K562 (cell line): Measurements from ENCODE around the gene ABLIM2. TPM values are rescaled to one million over a fixed set of nuclear protein-coding genes. Genes with fewer than 3 reads are reported as not detected.

ENCODE experiments used
- ATAC-seq: fragments of 200-7000 bp; cut with Tn5 transposase; 3 replicates; pipeline ENCODE4 v1.9.1; 2020; ENCODE audit warnings: moderate library complexity
- Bru-seq: library from RNA; stranded (reverse); fragments of 400-500 nt; gene quantifications from one replicate; lab custom pipeline; 2021; lab: Mats Ljungman, UMichigan
- BruChase-seq, 2 experiments: library from RNA; stranded (reverse); fragments of 400-500 nt; gene quantifications; one replicate each; lab custom pipeline; 2021; lab: Mats Ljungman, UMichigan
- BruUV-seq: library from RNA; stranded (reverse); fragments of 400-500 nt; replicated peaks from 2 replicates; lab custom pipeline; 2021; lab: Mats Ljungman, UMichigan
- CTCF ChIA-PET: fragments of 300-600 bp; formaldehyde crosslinking; extraction: SDS; loops from one replicate; lab custom pipeline; 2021; ENCODE audit warnings: low intra/inter-chr PET ratio; lab: Yijun Ruan, JAX
- POLR2A ChIA-PET: fragments of 300-600, 350-650 bp; sonication (Branson Sonifier 250); formaldehyde crosslinking; extraction: SDS; loops from one replicate; lab custom pipeline; 2021; ENCODE audit warnings: antibody characterized with exemption, inconsistent platforms; lab: Yijun Ruan, JAX
- DNase-seq, 4 experiments: peaks; one replicate each; pipeline versions ENCODE4 v3.0.0 to v3.0.0-alpha.2; 2011 to 2018; ENCODE audit warnings: low spot score in 3 of 4, mixed read lengths in 3 of 4; ENCODE audit errors: extremely low read depth in 1 of 4
- FAIRE-seq: peaks from 2 replicates; lab custom pipeline; 2011; peaks lifted over from hg19 to GRCh38; lab: Jason Lieb, UNC
- H2AFZ ChIP-seq: 2 replicates; pipeline ENCODE4 v1.6.0; 2011; ENCODE audit warnings: low read depth, low read length, control low read depth, inconsistent platforms
- H3K27ac ChIP-seq: fragments of 200-600 bp; 3 replicates; pipeline ENCODE4 v1.8.0; 2011; ENCODE audit warnings: low read depth, mild to moderate bottlenecking, control low read depth, inconsistent platforms, low read length, moderate library complexity, mixed read lengths; ENCODE audit errors: extremely low read depth
- H3K27me3 ChIP-seq, 2 experiments: fragments of 300-600 bp in 1 of 2; 2 replicates in 1 of 2; 3 replicates in 1 of 2; pipeline versions ENCODE4 v1.6.0 to v1.8.0; 2011; ENCODE audit warnings: inconsistent platforms in 2 of 2, low read length in 2 of 2, mild to moderate bottlenecking in 1 of 2, mixed read lengths in 1 of 2, moderate library complexity in 1 of 2; ENCODE audit not compliant: control insufficient read depth in 2 of 2, insufficient read depth in 2 of 2
- H3K36me3 ChIP-seq: fragments of 300-600 bp; 3 replicates; pipeline ENCODE4 v1.8.0; 2011; ENCODE audit warnings: mild to moderate bottlenecking, low read length, inconsistent platforms; ENCODE audit not compliant: control insufficient read depth, insufficient read depth
- H3K4me1 ChIP-seq, 2 experiments: fragments of 200-600 bp in 1 of 2; replicated peaks in 1 of 2; 2 replicates in 1 of 2; 3 replicates in 1 of 2; pipeline versions ENCODE4 v1.5.1 to v1.8.0; 2011; ENCODE audit warnings: inconsistent platforms in 2 of 2, low read length in 2 of 2, mild to moderate bottlenecking in 1 of 2, mixed read lengths in 1 of 2, moderate library complexity in 1 of 2; ENCODE audit not compliant: control insufficient read depth in 2 of 2, insufficient read depth in 2 of 2
- H3K4me2 ChIP-seq: 2 replicates; pipeline ENCODE4 v1.6.1; 2011; ENCODE audit warnings: low read length, control low read depth, inconsistent platforms, mixed read lengths; ENCODE audit not compliant: insufficient read depth
- H3K4me3 ChIP-seq: fragments of 200-600 bp; sonication (generic), shearing (Covaris generic); 2 replicates; pipeline ENCODE4 v1.5.1; 2016; ENCODE audit warnings: control low read depth, inconsistent platforms
- H3K79me2 ChIP-seq: fragments of 200-600 bp; 3 replicates; pipeline ENCODE4 v1.8.0; 2011; ENCODE audit warnings: low read length, inconsistent platforms; ENCODE audit not compliant: control insufficient read depth, insufficient read depth
- H3K9ac ChIP-seq, 2 experiments: 2 replicates each; pipeline versions ENCODE4 v1.6.0 to v1.6.1; 2011; ENCODE audit warnings: low read depth in 2 of 2, low read length in 2 of 2, control low read depth in 1 of 2, inconsistent platforms in 1 of 2, mild to moderate bottlenecking in 1 of 2, mixed read lengths in 1 of 2; ENCODE audit not compliant: insufficient read depth in 1 of 2
- H3K9me1 ChIP-seq: one replicate; pipeline ENCODE4 v1.6.0; 2011; ENCODE audit warnings: inconsistent platforms, mild to moderate bottlenecking, low read length, moderate library complexity; ENCODE audit not compliant: control insufficient read depth, insufficient read depth
- H3K9me3 ChIP-seq: replicated peaks from 2 replicates; pipeline ENCODE4 v1.5.1; 2011; ENCODE audit warnings: low read depth, low read length, inconsistent platforms; ENCODE audit not compliant: control insufficient read depth, insufficient read depth
- H4K20me1 ChIP-seq: replicated peaks from 2 replicates; pipeline ENCODE4 v1.6.1; 2011; ENCODE audit warnings: low read length, inconsistent platforms, mixed read lengths; ENCODE audit not compliant: control insufficient read depth, insufficient read depth
- ATF7 ChIP-seq: fragments of 450-650 bp; IDR thresholded peaks from 2 replicates; pipeline ENCODE4 v1.7.1; 2014; ENCODE audit warnings: mild to moderate bottlenecking, moderate library complexity
- BHLHE40 ChIP-seq: IDR thresholded peaks from 2 replicates; pipeline ENCODE4 v1.6.1; 2011; ENCODE audit warnings: low read length, improper control_type of control experiment
- BRD4 ChIP-seq: fragments of 200-600 bp; sonication (generic); IDR thresholded peaks from 2 replicates; pipeline ENCODE4 v1.6.1; 2017; ENCODE audit warnings: inconsistent platforms
- CEBPB ChIP-seq: fragments of 450-650 bp; IDR thresholded peaks from 2 replicates; pipeline ENCODE4 v1.6.1; 2016; ENCODE audit warnings: missing genetic modification characterization, missing compliant biosample characterization
- CXXC5 ChIP-seq: fragments of 250-450 bp; sonication (Bioruptor Pico); IDR thresholded peaks from 2 replicates; pipeline ENCODE4 v1.8.0; 2022; ENCODE audit warnings: inconsistent platforms, mild to moderate bottlenecking, moderate library complexity
- HNRNPLL ChIP-seq: fragments of 200-400 bp; formaldehyde crosslinking; IDR thresholded peaks from 2 replicates; pipeline ENCODE4 v1.6.1; 2017; ENCODE audit warnings: low read length, low read depth, mild to moderate bottlenecking; ENCODE audit not compliant: poor library complexity, severe bottlenecking
- IRF9 ChIP-seq: fragments of 450-650 bp; IDR thresholded peaks from 2 replicates; pipeline ENCODE4 v1.6.1; 2016; ENCODE audit warnings: missing biosample characterization, missing genetic modification characterization
- NR0B1 ChIP-seq: fragments of 450-650 bp; IDR thresholded peaks from one replicate; pipeline ENCODE4 v1.6.1; 2018; ENCODE audit warnings: mild to moderate bottlenecking, moderate library complexity; ENCODE audit not compliant: partially characterized antibody
- NR2C1 ChIP-seq, 2 experiments: fragments of 450-650 bp; IDR thresholded peaks; 2 replicates each; pipeline ENCODE4 v1.6.1; 2017; ENCODE audit warnings: mild to moderate bottlenecking in 2 of 2, antibody characterized with exemption in 1 of 2, inconsistent platforms in 1 of 2, missing compliant biosample characterization in 1 of 2, missing genetic modification characterization in 1 of 2
- PATZ1 ChIP-seq: fragments of 250-450 bp; sonication (Bioruptor Pico); IDR thresholded peaks from 2 replicates; pipeline ENCODE4 v1.5.0; 2020; ENCODE audit warnings: mild to moderate bottlenecking, borderline replicate concordance
- PYGO2 ChIP-seq: fragments of 450-650 bp; IDR thresholded peaks from 2 replicates; pipeline ENCODE4 v1.6.1; 2016; ENCODE audit warnings: mild to moderate bottlenecking, missing genetic modification characterization, moderate library complexity, missing compliant biosample characterization
- ZFX ChIP-seq: sonication (generic); formaldehyde crosslinking; IDR thresholded peaks from 2 replicates; pipeline ENCODE4 v1.8.0; 2022; ENCODE audit warnings: mild to moderate bottlenecking, missing genetic modification reagents, moderate library complexity
- WGBS: fragments of 100-300 bp; shearing (Covaris generic); methylation state at CpG from one replicate; pipeline ENCODE4 v1.1.6; 2016; ENCODE audit warnings: low coverage, mixed read lengths; ENCODE audit not compliant: insufficient coverage; ENCODE audit errors: missing lambda C conversion rate; 5-methylcytosine and 5-hydroxymethylcytosine counted together
- in situ Hi-C: fragments of 300-500 bp; cut with MboI; formaldehyde crosslinking; loops from 4 replicates; pipeline ENCODE4 v1.15.0; 2018; ENCODE audit warnings: inconsistent platforms, mixed read lengths
- intact Hi-C: fragments of 100-400 bp; cut with micrococcal nuclease; formaldehyde crosslinking; loops from 2 replicates; pipeline ENCODE4 v1.14.2; 2022
- long read RNA-seq, 3 experiments: library from polyadenylated mRNA in 2 of 3; library from RNA in 1 of 3; unstranded in 2 of 3; stranded (forward) in 1 of 3; transcript quantifications; one replicate each; pipeline ENCODE4 v2.0.0, GENCODE V29; 2019 to 2022
- polyA minus RNA-seq, 3 experiments: library from RNA; depleted of rRNA, polyadenylated mRNA; stranded (reverse); fragments of >200 nt; gene quantifications; 2 replicates each; pipeline ENCODE4 v1.2.3, GENCODE V29; 2011
- polyA plus RNA-seq, 8 experiments: library from polyadenylated mRNA; depleted of rRNA in 4 of 8; stranded (reverse) in 5 of 8; unstranded in 3 of 8; fragments of >200 nt; fragmentation: Nextera tagmentation in 2 of 8; fragmentation: Illumina TruSeq in 1 of 8; extraction: Ambion mirVana in 2 of 8; extraction: Trizol in 1 of 8; gene quantifications; 2 replicates each; pipeline versions ENCODE4 v1.2.1 to v1.2.3, GENCODE V29; 2011 to 2014; ENCODE audit warnings: inconsistent platforms in 1 of 8, missing spikeins in 1 of 8
- total RNA-seq, 7 experiments: library from RNA; depleted of rRNA in 6 of 7; stranded (reverse); fragments of >200 nt in 6 of 7; fragmentation: Illumina TruSeq in 2 of 7; extraction: Trizol in 2 of 7; gene quantifications; 2 replicates each; pipeline versions ENCODE4 v1.2.1 to v1.2.3, GENCODE V29; 2011 to 2021; ENCODE audit warnings: low replicate concordance in 1 of 7

The ABLIM2 gene
- total RNA-seq (2011; cell fraction: chromatin; rRNA removed; ENCODE audit: low replicate concordance): not detected in 2 replicates
- total RNA-seq (2011; cell fraction: nucleolus; rRNA removed): not detected in 2 replicates
- total RNA-seq (2011; cell fraction: nucleoplasm; rRNA removed): not detected in 2 replicates
- total RNA-seq (2014; rRNA removed): not detected in 2 replicates
- total RNA-seq (2014; rRNA removed; fragmentation: Illumina TruSeq; extraction: Trizol): not detected in 2 replicates
- not detected in 2 replicates for total RNA-seq (2015; rRNA removed; fragmentation: Illumina TruSeq; extraction: Trizol)
- not detected in 2 replicates for total RNA-seq (2021)
- polyA plus RNA-seq (2011; rRNA removed): not detected in 2 replicates
- not detected in 2 replicates for polyA plus RNA-seq (2011; cell fraction: cytosol; rRNA removed)
- polyA plus RNA-seq (2011; cell fraction: nucleus; rRNA removed): not detected in 2 replicates
- polyA plus RNA-seq (2012): not detected in 2 replicates
- polyA plus RNA-seq (2014; fragmentation: Illumina TruSeq; extraction: Trizol): not detected in 2 replicates
- polyA plus RNA-seq (2014; fragmentation: Nextera tagmentation; extraction: Ambion mirVana): not detected
- polyA plus RNA-seq (2014; rRNA removed): not detected in 2 replicates
- not detected in 2 replicates for polyA minus RNA-seq (2011; rRNA and poly(A)+ RNA removed)
- not detected in 2 replicates for polyA minus RNA-seq (2011; cell fraction: cytosol; rRNA and poly(A)+ RNA removed)
- not detected in 2 replicates for polyA minus RNA-seq (2011; cell fraction: nucleus; rRNA and poly(A)+ RNA removed)
- percentile 3 among the genes with signal in this experiment for Bru-seq, nascent RNA
- percentile 0 among the genes with signal in this experiment for BruChase-seq, experiment 1, labeled RNA remaining after a 2-hour chase
- BruChase-seq, experiment 2, labeled RNA remaining after a 6-hour chase: percentile 3 among the genes with signal in this experiment
- long read RNA-seq, experiment 1: 0 reads
- long read RNA-seq, experiment 2: 0 reads
- long read RNA-seq, experiment 3: 0 reads

- H3K36me3 ChIP-seq: no peaks in the 10 kb centered on the region
- H3K9me3 ChIP-seq: no peaks in the 10 kb centered on the region
- CTCF ChIA-PET: no interaction called here
- H4K20me1 ChIP-seq: peaks cover 6% of the 10 kb centered on the region
- H3K79me2 ChIP-seq: no peaks in the 10 kb centered on the region
- WGBS: 3% methylated on average over 60 of the region's 96 CpGs
- H2AFZ ChIP-seq: peak within 1 kb of the TSS; percentile 98
- peak within 1 kb of the TSS; percentile 40 for H3K4me3 ChIP-seq
- H3K4me2 ChIP-seq: peak within 1 kb of the TSS; percentile 88
- FAIRE-seq (peak; percentile 88), ATAC-seq (peak; percentile 100), DNase-seq (peak; percentile 97 to 99 (median 98))
- intact Hi-C loops (no loop called here), in situ Hi-C loops (no loop called here)
- H3K4me1 ChIP-seq: peaks cover 0 to 22% of the 10 kb centered on the region in 2 experiments; a peak in 2 of 5 replicates
- peak within 1 kb of the TSS in 1 of 2 experiments; percentile 85; a peak in 2 of 4 replicates for H3K9ac ChIP-seq
- no peaks in the 10 kb centered on the region for H3K9me1 ChIP-seq
- no TSS peak for BruUV-seq
- H3K27ac ChIP-seq: no peak within 1 kb of the TSS
- peaks cover 20 to 65% of the 10 kb centered on the region in 2 experiments; a peak in 4 of 5 replicates for H3K27me3 ChIP-seq
- POLR2A ChIA-PET: interaction anchor here (0.5 to 0.8 kb wide), 4 partner anchors 17 to 514 kb away, joined by 3 to 5 read pairs (median 4); no protein-coding TSS in a partner anchor
- TF ChIP-seq BHLHE40: 0 out of 2 replicates have a peak, but pooled peaks have one; percentile 4
- TF ChIP-seq NR2C1 (IDR thresholded peaks at IDR 0.05): no peak
- TF ChIP-seq NR2C1 (tag; IDR thresholded peaks at IDR 0.05): 0 out of 2 replicates have a peak, but pooled peaks have one; percentile 16
- TF ChIP-seq CEBPB (tag): peak; percentile 100
- TF ChIP-seq BRD4: no peak
- TF ChIP-seq NR0B1: no peak
- peak; percentile 59 for TF ChIP-seq ZFX (CRISPR knock-in tag)
- no peak for TF ChIP-seq PATZ1 (CRISPR knock-in tag)
- peak; percentile 65; the same call in 1 of the 2 replicates for TF ChIP-seq ATF7
- peak; percentile 91 for TF ChIP-seq HNRNPLL
- peak; percentile 74; the same call in 1 of the 2 replicates for TF ChIP-seq CXXC5 (CRISPR knock-in tag)
- TF ChIP-seq PYGO2: no peak
- TF ChIP-seq IRF9 (tag): no peak
Measured at GRCh38 chr4:8158710-8159536, at the start of gene ABLIM2. Gene ABLIM2, minus strand, starts transcription at chr4:8158813. Its CDS starts 124 bp downstream, at chr4:8158689.
